GM21825 (cell line): ENCODE measurements around the gene ZNF423.

Source experiments
- ATAC-seq: cut with Tn5 transposase; IDR thresholded peaks from one replicate; pipeline ENCODE4 v1.9.1; 2021; ENCODE audit warnings: mild to moderate bottlenecking, moderate library complexity; ENCODE audit not compliant: unreplicated experiment

ZNF423 gene

DNA sequence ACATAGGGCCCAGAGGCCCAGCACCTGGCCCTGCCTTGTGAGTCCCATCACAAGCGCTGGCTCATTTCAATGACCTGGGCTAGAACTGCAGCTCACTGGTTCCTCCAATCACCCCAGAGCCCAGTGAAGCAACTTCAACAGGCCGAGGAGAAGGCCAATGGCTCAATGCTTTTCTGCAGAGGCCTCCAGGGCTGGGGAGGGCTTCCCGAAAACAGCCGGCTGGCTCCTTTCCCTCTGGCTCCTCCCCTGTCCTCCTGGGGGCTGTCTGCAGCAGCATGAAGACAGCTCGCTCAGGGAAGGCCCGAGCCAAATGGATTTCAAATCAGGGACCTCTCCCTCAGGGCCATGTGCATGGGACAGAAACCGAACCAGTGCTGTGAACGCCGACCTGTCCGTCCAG is 121.6 kb downstream of the ZNF423 start:
- no peak for ATAC-seq

DNA sequence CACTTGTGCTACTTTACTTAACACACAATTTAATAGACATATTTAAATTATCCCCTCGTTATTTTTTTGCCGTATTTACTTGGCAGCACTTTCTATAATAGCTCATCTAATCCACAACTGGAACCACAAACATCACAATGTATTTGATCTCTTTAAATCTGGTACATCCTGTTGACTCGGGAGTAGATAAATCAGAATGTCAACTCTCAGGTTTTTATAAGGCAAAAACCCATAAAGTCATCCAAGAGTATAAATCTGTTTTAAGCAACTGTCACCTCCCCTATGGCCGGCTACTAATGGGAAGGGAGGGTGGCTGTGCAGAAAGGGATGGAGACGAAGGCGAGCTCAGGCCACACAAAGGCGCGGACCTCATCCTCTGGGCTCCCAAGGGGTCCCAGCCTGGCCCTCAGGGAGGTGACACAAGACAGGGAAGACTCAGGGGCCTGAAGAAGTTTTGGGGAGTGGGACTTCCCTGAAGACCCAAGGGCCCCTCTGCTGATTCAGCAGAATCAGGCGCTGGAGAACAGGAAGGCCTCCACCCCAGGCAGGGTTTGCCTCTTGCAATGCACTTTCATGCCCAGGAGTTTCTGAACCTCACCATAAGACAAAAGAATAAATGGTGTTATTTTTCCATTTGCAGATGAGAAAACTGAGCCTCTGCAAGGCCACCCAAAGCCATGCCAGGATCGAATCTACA is 122.5 kb downstream of the ZNF423 start:
- no peak for ATAC-seq

DNA sequence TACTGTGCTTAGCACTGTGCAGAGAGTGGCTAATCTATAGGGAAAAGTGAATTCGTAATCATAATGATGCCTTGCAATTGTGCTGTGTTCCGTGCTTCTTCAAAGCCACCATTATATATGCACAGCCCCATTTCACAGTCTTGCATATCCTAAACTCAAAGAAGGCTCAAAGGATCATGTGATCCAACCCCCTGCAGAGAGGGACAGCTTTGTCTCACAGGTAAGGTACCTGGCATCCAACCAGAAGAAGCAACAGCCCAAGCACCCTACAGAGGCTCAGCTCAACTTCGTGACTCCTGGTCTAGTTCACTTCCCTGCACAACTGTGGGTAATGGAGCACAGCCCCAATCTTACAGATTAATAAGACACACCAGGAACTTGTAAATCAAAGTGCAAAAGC is 124.0 kb downstream of the ZNF423 start:
- ATAC-seq = no peak

- no peak for ATAC-seq
Measured at GRCh38 chr16:49730772-49731171, 125.1 kb downstream of the ZNF423 start.

DNA sequence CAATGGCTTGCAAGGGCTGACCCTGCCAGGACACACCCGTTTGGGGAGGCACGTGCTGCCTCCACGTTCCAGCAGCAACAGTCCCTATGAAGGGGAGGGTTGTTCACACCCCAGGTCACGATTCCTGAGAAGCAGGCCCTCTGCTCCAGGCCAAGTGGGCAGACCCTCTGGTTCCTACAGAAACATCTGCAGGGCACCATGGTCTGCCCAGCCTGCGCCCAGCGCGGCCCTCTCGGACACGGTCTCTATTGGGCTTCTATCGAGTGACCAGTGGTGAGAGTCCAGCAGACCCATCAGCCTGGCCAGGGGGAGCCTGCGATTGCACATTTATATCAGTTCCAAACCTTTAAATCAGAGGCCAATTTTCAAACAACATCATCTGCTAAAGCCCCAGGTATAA is 128.3 kb downstream of the ZNF423 start:
- no peak for ATAC-seq

GRCh38 chr16:49726155-49726554 is 129.8 kb downstream of the ZNF423 start:
- no peak for ATAC-seq

- ATAC-seq = no peak
Measured at GRCh38 chr16:49725651-49726050, 130.3 kb downstream of the ZNF423 start.

DNA sequence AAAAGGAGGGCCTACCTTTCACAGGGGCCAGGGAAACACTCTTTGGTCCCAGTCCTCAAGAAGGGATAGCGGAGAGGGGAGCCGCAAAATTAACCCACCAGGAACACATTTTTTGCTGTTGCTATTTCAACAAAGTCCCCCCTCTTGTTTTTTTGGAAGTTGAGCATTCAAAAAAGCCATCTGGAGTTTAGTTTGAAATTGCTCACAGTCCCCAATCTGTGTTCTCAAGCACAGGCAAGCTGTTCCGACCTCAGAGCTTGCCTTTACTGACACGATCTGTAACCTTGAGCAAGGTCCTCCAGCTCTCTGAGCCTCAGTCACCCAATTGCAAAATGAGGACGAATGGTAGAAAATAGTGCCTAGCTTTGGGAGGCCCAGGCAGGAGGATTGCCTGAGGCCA is 131.1 kb downstream of the ZNF423 start:
- no peak for ATAC-seq

- no peak for ATAC-seq
Measured at GRCh38 chr16:49723310-49723709, 132.6 kb downstream of the ZNF423 start.

GRCh38 chr16:49720225-49720624 is 135.7 kb downstream of the ZNF423 start:
- no peak for ATAC-seq

DNA sequence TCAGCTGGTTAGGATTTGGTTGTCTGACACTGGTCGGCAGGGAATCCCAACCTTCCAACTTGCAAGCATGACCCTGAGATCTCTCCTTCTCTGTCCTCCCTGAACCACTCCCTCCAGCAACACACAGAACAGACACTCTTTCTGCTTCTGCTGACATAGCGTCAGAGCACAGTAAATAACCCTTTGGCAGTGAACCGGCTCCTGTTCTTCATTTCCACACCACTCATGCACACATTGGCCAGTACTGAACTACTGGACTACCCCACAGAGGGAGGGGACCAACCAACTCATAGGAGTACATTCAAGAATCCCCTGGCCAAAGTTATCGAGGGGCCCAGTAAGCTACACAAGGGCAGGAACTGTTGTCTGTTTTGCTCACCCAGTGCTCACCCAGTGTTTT is 138.2 kb downstream of the ZNF423 start:
- ATAC-seq = no peak

GRCh38 chr16:49716339-49716934 is 139.5 kb downstream of the ZNF423 start:
- no peak for ATAC-seq

- no peak for ATAC-seq
Measured at GRCh38 chr16:49713770-49714169, 142.1 kb downstream of the ZNF423 start.

DNA sequence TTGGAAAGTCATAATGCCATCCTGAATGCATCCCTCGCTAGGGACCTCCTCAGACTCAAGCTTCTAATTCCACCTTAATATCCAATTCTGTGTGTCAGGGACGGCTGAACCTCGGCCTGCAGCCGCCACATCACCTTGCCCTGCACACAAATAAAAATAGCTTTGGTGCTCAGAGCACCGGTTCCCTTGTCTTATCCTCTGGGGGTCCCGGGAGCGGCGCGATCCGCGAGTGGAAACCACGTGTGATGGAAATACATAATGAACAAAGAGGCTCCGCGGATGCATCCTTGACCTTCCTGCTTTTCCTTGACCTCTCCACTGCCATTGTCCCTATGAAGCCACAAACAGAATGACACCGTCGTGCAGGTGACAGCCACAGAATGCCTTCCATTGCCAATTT is 143.4 kb downstream of the ZNF423 start:
- no peak for ATAC-seq

GRCh38 chr16:49712106-49712505 is 143.8 kb downstream of the ZNF423 start:
- ATAC-seq = no peak

- ATAC-seq = no peak
Measured at GRCh38 chr16:49709057-49709456, 146.9 kb downstream of the ZNF423 start.

DNA sequence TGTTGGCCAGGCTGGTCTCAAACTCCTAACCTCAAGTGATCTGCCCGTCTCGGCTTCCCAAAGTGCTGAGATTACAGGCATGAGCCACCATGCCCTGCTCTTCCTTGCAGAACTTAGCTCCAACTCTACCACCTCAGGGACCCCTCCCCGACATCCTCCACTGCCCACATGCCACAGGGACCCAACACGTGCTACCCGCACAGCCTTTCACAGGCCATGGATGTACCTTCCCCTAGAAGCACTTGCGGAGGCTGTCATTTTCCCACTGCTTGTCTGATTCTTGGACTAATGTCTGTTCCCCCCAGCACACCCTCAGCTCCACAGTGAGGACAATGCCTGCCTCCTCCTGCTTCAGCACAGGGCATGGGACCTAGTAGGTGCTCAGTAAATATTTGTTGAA is 147.4 kb downstream of the ZNF423 start:
- ATAC-seq = no peak

GRCh38 chr16:49706620-49707355 is 149.1 kb downstream of the ZNF423 start:
- ATAC-seq = no peak

DNA sequence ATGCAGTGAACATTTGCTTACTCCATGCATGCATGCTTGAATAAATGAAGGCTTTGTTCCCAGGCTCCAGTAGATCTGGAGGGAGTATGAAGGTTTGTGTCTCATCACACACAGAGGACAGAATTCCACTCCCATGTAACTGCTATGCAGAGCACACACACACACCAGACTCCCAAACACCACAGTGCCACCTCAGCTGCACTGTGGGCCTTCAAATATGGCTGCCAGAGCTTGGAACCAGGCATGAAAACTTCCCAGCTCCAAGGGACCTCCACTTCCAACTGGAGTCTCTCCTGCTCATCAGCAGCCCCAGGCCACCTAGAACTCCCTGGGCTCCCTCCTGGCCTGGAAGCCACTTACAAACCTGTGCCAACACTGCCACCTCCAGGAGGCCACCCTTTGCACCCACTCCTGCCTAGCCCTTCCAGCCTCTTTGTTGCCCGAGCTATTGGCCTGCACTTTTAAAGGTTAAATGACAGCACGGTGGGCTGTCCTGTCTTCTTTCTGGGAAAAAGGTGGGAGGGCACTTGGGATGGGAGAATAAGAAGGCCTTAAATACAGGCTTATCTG is 151.2 kb downstream of the ZNF423 start:
- ATAC-seq = no peak

- no peak for ATAC-seq
Measured at GRCh38 chr16:49703483-49703882, 152.4 kb downstream of the ZNF423 start.

DNA sequence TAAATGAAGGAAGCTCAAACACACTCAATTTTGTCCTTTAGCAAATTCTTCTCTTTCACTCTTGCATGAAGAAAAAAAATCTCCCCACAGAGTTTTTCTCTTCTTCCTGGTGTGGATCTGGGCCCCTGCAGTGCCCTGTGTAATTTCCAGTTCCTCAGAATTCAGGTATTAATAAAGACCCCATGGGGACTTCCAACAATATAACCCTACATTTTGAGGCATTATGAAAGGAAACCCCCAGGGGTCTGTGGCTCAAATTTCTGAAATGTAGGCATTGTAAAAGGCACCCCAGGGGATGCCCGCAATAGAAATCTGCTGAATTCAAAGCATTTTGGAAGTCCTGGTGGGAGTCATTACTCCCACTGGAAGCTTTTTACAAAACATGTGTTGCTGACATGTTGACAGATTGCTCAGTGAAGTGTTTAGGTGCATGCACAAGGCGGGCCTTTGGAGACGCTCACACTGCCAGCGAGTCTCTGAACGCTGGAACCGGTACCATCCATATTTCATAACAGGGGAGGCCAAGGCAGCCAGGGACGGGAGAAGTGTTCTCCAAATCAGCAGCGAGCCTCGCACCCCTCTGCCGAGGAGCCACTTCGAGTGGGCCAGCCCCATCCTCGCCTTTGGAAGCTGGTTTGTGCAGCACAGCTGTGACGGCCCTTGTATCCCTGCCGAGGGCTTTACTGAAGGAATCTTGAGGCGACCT is 154.0 kb downstream of the ZNF423 start:
- no peak for ATAC-seq
